OCI-LY3 (cell line): ENCODE results near the gene MPP7.

Experiments
- CTCF ChIP-seq: fragments of 200-600, 300-600 bp; sonication (generic); IDR thresholded peaks from 2 replicates; pipeline ENCODE4 v1.5.1; 2014; ENCODE audit warnings: antibody characterized with exemption, low read length, low read depth
- EZH2phosphoT487 ChIP-seq: fragments of 200-600 bp; shearing (Covaris generic); IDR thresholded peaks from 2 replicates; pipeline ENCODE4 v1.6.1; 2018; ENCODE audit warnings: antibody characterized with exemption, mixed run types, low read depth

GRCh38 chr10:28253169-28253785 is 49.6 kb downstream of the MPP7 start:
- TF ChIP-seq CTCF (no peak), EZH2phosphoT487 (no peak)
